IMR-90 (cell line): Measurements from ENCODE around the gene SAT1. TPM values are rescaled to one million over a fixed set of nuclear protein-coding genes. Genes with fewer than 3 reads are reported as not detected.
A peak's percentile ranks its signal among the peaks of the same experiment; 100 is the strongest.

Source experiments
- ATAC-seq: fragments of 200-7000 bp; cut with Tn5 transposase; 2 replicates; pipeline ENCODE4 v1.9.1; 2020; ENCODE audit warnings: low read depth, mild to moderate bottlenecking, moderate library complexity
- BruUV-seq: library from RNA; stranded (reverse); fragments of 400-500 nt; replicated peaks from 2 replicates; lab custom pipeline; 2021; lab: Mats Ljungman, UMichigan
- CTCF ChIA-PET: fragments of 300-600 bp; formaldehyde crosslinking; extraction: SDS; loops from one replicate; lab custom pipeline; 2021; ENCODE audit warnings: antibody characterized with exemption; lab: Yijun Ruan, JAX
- POLR2A ChIA-PET: fragments of 300-600 bp; sonication (Branson Sonifier 250); formaldehyde crosslinking; loops from one replicate; lab custom pipeline; 2022; ENCODE audit warnings: antibody characterized with exemption; ENCODE audit not compliant: unreplicated experiment; lab: Charles Lee
- DNase-seq: peaks from one replicate; pipeline ENCODE4 v3.0.0; 2013
- H2AFZ ChIP-seq: replicated peaks from 2 replicates; pipeline ENCODE3; 2013; ENCODE audit warnings: low read length, mild to moderate bottlenecking; ENCODE audit not compliant: poor library complexity
- H2AK5ac ChIP-seq: 2 replicates; pipeline ENCODE4 v1.6.1; 2013; ENCODE audit warnings: low read depth, low read length, inconsistent platforms
- H2AK9ac ChIP-seq: replicated peaks from 2 replicates; pipeline ENCODE3; 2013; ENCODE audit warnings: mild to moderate bottlenecking, low read depth, low read length, moderate library complexity; ENCODE audit not compliant: poor library complexity
- H2BK120ac ChIP-seq: 2 replicates; pipeline ENCODE4 v1.6.1; 2013; ENCODE audit warnings: low read depth, low read length, inconsistent platforms
- H2BK15ac ChIP-seq: 3 replicates; pipeline ENCODE4 v1.6.1; 2013; ENCODE audit warnings: low read depth, low read length, inconsistent platforms
- H2BK20ac ChIP-seq: 2 replicates; pipeline ENCODE4 v1.6.1; 2013; ENCODE audit warnings: low read depth, mild to moderate bottlenecking, inconsistent platforms, low read length, moderate library complexity
- H2BK5ac ChIP-seq: 2 replicates; pipeline ENCODE4 v1.6.1; 2013; ENCODE audit warnings: mild to moderate bottlenecking, low read depth, low read length, inconsistent platforms; ENCODE audit not compliant: poor library complexity, severe bottlenecking
- H3K14ac ChIP-seq: replicated peaks from 2 replicates; pipeline ENCODE4 v1.6.1; 2013; ENCODE audit warnings: low read depth, low read length, inconsistent platforms
- H3K18ac ChIP-seq: 2 replicates; pipeline ENCODE4 v1.6.1; 2013; ENCODE audit warnings: low read depth, low read length, control low read depth
- H3K23ac ChIP-seq: 2 replicates; pipeline ENCODE4 v1.6.1; 2013; ENCODE audit warnings: low read depth, low read length, inconsistent platforms
- H3K27ac ChIP-seq: 2 replicates; pipeline ENCODE4 v1.5.1; 2013; ENCODE audit warnings: mild to moderate bottlenecking, control low read depth, low read length; ENCODE audit not compliant: insufficient read depth
- H3K27me3 ChIP-seq: 2 replicates; pipeline ENCODE4 v1.6.1; 2013; ENCODE audit warnings: low read length; ENCODE audit not compliant: control insufficient read depth, insufficient read depth
- H3K36me3 ChIP-seq: 2 replicates; pipeline ENCODE4 v1.6.1; 2013; ENCODE audit warnings: low read length, mixed read lengths; ENCODE audit not compliant: control insufficient read depth, insufficient read depth
- H3K4ac ChIP-seq: 2 replicates; pipeline ENCODE4 v1.6.1; 2013; ENCODE audit warnings: low read depth, low read length, inconsistent platforms
- H3K4me1 ChIP-seq: 2 replicates; pipeline ENCODE4 v1.6.1; 2013; ENCODE audit warnings: low read length, mixed read lengths; ENCODE audit not compliant: control insufficient read depth, insufficient read depth
- H3K4me2 ChIP-seq: 2 replicates; pipeline ENCODE4 v1.6.1; 2013; ENCODE audit warnings: low read depth, mild to moderate bottlenecking, control low read depth, low read length, moderate library complexity
- H3K4me3 ChIP-seq: 2 replicates; pipeline ENCODE4 v1.5.1; 2013; ENCODE audit warnings: low read depth, mild to moderate bottlenecking, control low read depth, low read length, moderate library complexity; ENCODE audit not compliant: insufficient read depth
- H3K56ac ChIP-seq: 2 replicates; pipeline ENCODE4 v1.6.1; 2013; ENCODE audit warnings: low read length, inconsistent platforms; ENCODE audit not compliant: insufficient read depth; ENCODE audit errors: extremely low read depth
- H3K79me1 ChIP-seq, 2 experiments: 2 replicates each; pipeline ENCODE4 v1.6.1; 2013; ENCODE audit warnings: low read length in 2 of 2, inconsistent platforms in 1 of 2, low read depth in 1 of 2
- H3K9ac ChIP-seq: 2 replicates; pipeline ENCODE4 v1.6.1; 2013; ENCODE audit warnings: low read depth, low read length, control low read depth
- H3K9me1 ChIP-seq: 2 replicates; pipeline ENCODE4 v1.6.1; 2013; ENCODE audit warnings: low read length, inconsistent platforms; ENCODE audit not compliant: insufficient read depth
- H3K9me3 ChIP-seq: 2 replicates; pipeline ENCODE4 v1.6.1; 2013; ENCODE audit warnings: low read length; ENCODE audit not compliant: control insufficient read depth, insufficient read depth
- H4K20me1 ChIP-seq: 2 replicates; pipeline ENCODE4 v1.6.1; 2013; ENCODE audit warnings: low read length, inconsistent platforms; ENCODE audit not compliant: insufficient read depth
- H4K5ac ChIP-seq: 2 replicates; pipeline ENCODE4 v1.6.1; 2013; ENCODE audit warnings: mild to moderate bottlenecking, low read depth, low read length, control low read depth
- H4K8ac ChIP-seq, 2 experiments: 2 replicates each; pipeline ENCODE4 v1.6.1; 2013; ENCODE audit warnings: low read depth in 2 of 2, low read length in 2 of 2, control low read depth in 1 of 2, inconsistent platforms in 1 of 2
- H4K91ac ChIP-seq: 2 replicates; pipeline ENCODE4 v1.6.1; 2013; ENCODE audit warnings: low read depth, low read length, inconsistent platforms; ENCODE audit not compliant: insufficient read depth
- CEBPB ChIP-seq: IDR thresholded peaks from 2 replicates; pipeline ENCODE4 v1.6.1; 2012; ENCODE audit warnings: low read depth, low read length, improper control_type of control experiment
- CTCF ChIP-seq: conservative IDR thresholded peaks from 2 replicates; pipeline ENCODE4 v1.5.1; 2012; ENCODE audit warnings: mild to moderate bottlenecking, low read depth, low read length, improper control_type of control experiment
- NFE2L2 ChIP-seq: fragments of 150-350 bp; IDR thresholded peaks from 2 replicates; pipeline ENCODE4 v1.6.1; 2016; ENCODE audit warnings: low read depth, mild to moderate bottlenecking, low read length
- RFX5 ChIP-seq: IDR thresholded peaks from 2 replicates; pipeline ENCODE4 v1.8.0; 2012; ENCODE audit warnings: low read depth, mild to moderate bottlenecking, low read length, moderate library complexity
- SMC3 ChIP-seq: fragments of 150-350 bp; IDR thresholded peaks from 2 replicates; pipeline ENCODE4 v1.6.1; 2016; ENCODE audit warnings: low read depth, mild to moderate bottlenecking, antibody characterized with exemption, low read length, moderate library complexity
- WGBS, 2 experiments: methylation state at CpG; one replicate each; pipeline versions ENCODE4 v1.1.5 to v1.1.7; 2013; ENCODE audit warnings: missing lambda C conversion rate in 2 of 2; ENCODE audit not compliant: insufficient read length in 1 of 2; ENCODE audit errors: extremely low coverage in 2 of 2; 5-methylcytosine and 5-hydroxymethylcytosine counted together
- dilution Hi-C: fragments of 300-500 bp; cut with HindIII; formaldehyde crosslinking; loops from one replicate; pipeline ENCODE4 v1.14.3; 2018; ENCODE audit warnings: low sequenced_read_pairs; ENCODE audit not compliant: unreplicated experiment
- in situ Hi-C: fragments of 300-500 bp; cut with MboI; formaldehyde crosslinking; loops from 3 replicates; pipeline ENCODE4 v1.14.3; 2019; ENCODE audit warnings: low sequenced_read_pairs, inconsistent platforms, mixed read lengths
- intact Hi-C: fragments of 100-400 bp; cut with micrococcal nuclease; formaldehyde crosslinking; loops from 2 replicates; pipeline ENCODE4 v1.10.0; 2022
- polyA plus RNA-seq, 3 experiments: library from polyadenylated mRNA; depleted of rRNA; stranded (reverse); fragments of >200 nt; gene quantifications; 2 replicates each; pipeline ENCODE4 v1.2.3, GENCODE V29; 2012; ENCODE audit warnings: low replicate concordance in 1 of 3
- total RNA-seq: library from RNA; depleted of rRNA; stranded (reverse); fragments of >200 nt; gene quantifications from 2 replicates; pipeline ENCODE4 v1.2.3, GENCODE V29; 2012

Gene SAT1
- total and polyA plus RNA-seq, 2 of the 4 experiments (the other 2 are of a cell fraction): 55.9 to 92.8 TPM

GRCh38 chrX:23799469-23800065 is 16.6 kb downstream of the SAT1 start:
- Histone ChIP-seq H3K27ac (no peak overlapping the region), H2BK5ac (no peak overlapping the region), H3K4me1 (peaks cover 5% of the 10 kb centered on the region), H2AFZ (no peak overlapping the region), H2AK9ac (no peak overlapping the region), H3K4me3 (no peak overlapping the region), H4K20me1 (no peaks in the 10 kb centered on the region), H2BK15ac (no peak overlapping the region), H4K91ac (no peak overlapping the region), H3K56ac (no peak overlapping the region), H3K9ac (no peak overlapping the region), H3K9me3 (no peaks in the 10 kb centered on the region), H3K4me2 (no peak overlapping the region; the same call in 1 of the 2 replicates), H3K18ac (peak overlapping the region; percentile 46; the same call in 1 of the 2 replicates), H2BK120ac (no peak overlapping the region; the same call in 1 of the 2 replicates), H3K14ac (no peak overlapping the region), H2AK5ac (no peak overlapping the region), H3K4ac (no peak overlapping the region), H2BK20ac (peak overlapping the region; percentile 47; the same call in 1 of the 2 replicates), H3K36me3 (no peaks in the 10 kb centered on the region), H4K8ac (peak overlapping the region in 1 of 2 experiments; percentile 49; a peak in 1 of 4 replicates), H4K5ac (no peak overlapping the region), H3K9me1 (no peaks in the 10 kb centered on the region), H3K23ac (no peak overlapping the region), H3K79me1 (no peaks in the 10 kb centered on the region), H3K27me3 (peaks cover 2% of the 10 kb centered on the region; the same call in 1 of the 2 replicates)
- BruUV-seq: no TSS peak
- in situ Hi-C loops: no loop called here
- dilution Hi-C loops: no loop called here
- TF ChIP-seq CEBPB (0 out of 2 replicates have a peak, but pooled peaks have one; percentile 13), NFE2L2 (no peak), SMC3 (no peak), RFX5 (no peak), CTCF (no peak)
- ChIA-PET CTCF (interaction anchor here (0.6 kb wide), 1 partner anchor 1689 kb away, joined by 6 read pairs; no protein-coding TSS in a partner anchor), POLR2A (no interaction called here)
- no CpG with 5 or more reads among the region's 6 CpGs for WGBS, 2 experiments
- intact Hi-C loops: no loop called here
- ATAC-seq (peak; percentile 42; the same call in 1 of the 2 replicates), DNase-seq (peak; percentile 60)
